D721Med (cell line): ENCODE measurements around the gene ROBO1.
A peak's percentile ranks its signal among the peaks of the same experiment; 100 is the strongest.

Experiments used
- DNase-seq: peaks from one replicate; pipeline ENCODE4 v3.0.0; 2011; ENCODE audit warnings: low spot score; ENCODE audit not compliant: insufficient read length
- FAIRE-seq: peaks from 2 replicates; lab custom pipeline; 2011; peaks lifted over from hg19 to GRCh38; lab: Jason Lieb, UNC
- CTCF ChIP-seq: IDR thresholded peaks from 2 replicates; pipeline ENCODE4 v1.5.1; 2012; ENCODE audit warnings: mild to moderate bottlenecking, control low read depth; ENCODE audit not compliant: insufficient read depth; ENCODE audit errors: missing control alignments

Gene ROBO1

GRCh38 chr3:78621061-78621716 is 1146.6 kb downstream of the ROBO1 start:
- no peak for TF ChIP-seq CTCF
- no peak for DNase-seq
- no peak for FAIRE-seq

- DNase-seq (no peak), FAIRE-seq (no peak)
- no peak for TF ChIP-seq CTCF
Observed at GRCh38 chr3:78614486-78614885, 1153.3 kb downstream of the ROBO1 start.

GRCh38 chr3:78613421-78613879 is 1154.3 kb downstream of the ROBO1 start:
- DNase-seq (no peak), FAIRE-seq (no peak)
- no peak for TF ChIP-seq CTCF

DNA sequence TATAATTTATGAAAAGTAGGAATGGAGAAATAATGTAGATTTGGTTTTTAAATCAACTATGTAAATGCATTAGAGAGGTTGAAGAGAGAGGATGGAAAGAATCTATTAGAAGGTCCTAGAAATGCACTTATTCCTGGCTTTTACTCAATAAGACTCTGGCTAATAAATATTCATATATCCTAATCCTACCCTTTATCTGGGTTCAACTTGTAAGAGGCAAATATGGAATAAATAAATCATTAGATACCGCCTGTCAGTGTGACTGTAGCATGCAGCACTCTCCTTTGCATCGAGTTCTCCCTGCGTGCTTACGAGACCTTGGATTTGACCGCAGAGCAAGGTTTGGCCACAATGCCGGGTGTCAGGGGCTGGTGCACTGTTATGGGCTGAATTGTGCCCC is 1156.5 kb downstream of the ROBO1 start:
- DNase-seq (no peak), FAIRE-seq (no peak)
- no peak for TF ChIP-seq CTCF

GRCh38 chr3:78610462-78611125 is 1157.2 kb downstream of the ROBO1 start:
- TF ChIP-seq CTCF: no peak
- FAIRE-seq: no peak
- DNase-seq: no peak

DNA sequence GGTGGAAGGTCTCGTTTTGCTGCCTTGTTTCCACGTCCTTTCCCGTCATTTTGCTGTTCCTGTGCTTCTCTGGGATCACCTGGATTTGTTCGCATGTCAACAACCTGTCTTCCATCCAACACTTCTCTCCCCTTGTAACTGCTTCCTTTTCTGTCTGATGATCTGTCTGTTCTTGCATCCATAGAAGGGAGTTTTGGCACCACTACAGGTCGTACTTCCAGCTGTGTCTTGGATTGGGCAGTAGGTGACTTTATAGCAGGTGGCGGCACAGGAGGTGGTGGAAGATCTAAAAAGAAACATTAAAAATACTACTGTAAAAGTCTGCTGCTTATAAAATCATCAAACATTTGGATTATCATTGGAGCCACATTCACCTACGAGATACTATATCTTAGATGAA is 1161.0 kb downstream of the ROBO1 start:
- no peak for TF ChIP-seq CTCF
- FAIRE-seq (no peak), DNase-seq (no peak)

GRCh38 chr3:78605178-78605577 is 1162.6 kb downstream of the ROBO1 start:
- FAIRE-seq (peak; percentile 75), DNase-seq (no peak)
- no peak for TF ChIP-seq CTCF
